Measurements from ENCODE around the gene ZNF354C. TPM values are rescaled to one million over a fixed set of nuclear protein-coding genes. Genes with fewer than 3 reads are reported as not detected.

The ZNF354C gene
- total and polyA plus RNA-seq, 2 of the 13 experiments (the other 11 are each of a cell fraction or from before 2014, with no cell fraction given) = 0.02 TPM; not detected in 1

- FAIRE-seq (no peak), ATAC-seq (no peak), DNase-seq (ENCODE audit: low spot score) (no peak)
- H3K4me1 ChIP-seq (ENCODE audit: insufficient read depth, low read length) = no peaks in the 10 kb centered on the region
- WGBS (ENCODE audit: low lambda C conversion rate) = 26% methylated on average over 3 of the region's 3 CpGs
- H3K27ac ChIP-seq (ENCODE audit: extremely low read length, insufficient read depth, low read length) = no peak overlapping the region
- TF ChIP-seq NCOA5 (CRISPR knock-in tag; IDR thresholded peaks at IDR 0.05) (no peak), NR2F1 (CRISPR knock-in tag; IDR thresholded peaks at IDR 0.05) (no peak), KAT7 (CRISPR knock-in tag; IDR thresholded peaks at IDR 0.05; ENCODE audit: borderline replicate concordance) (no peak), CC2D1A (CRISPR knock-in tag; IDR thresholded peaks at IDR 0.05) (no peak)
- peaks cover 52% of the 10 kb centered on the region for H3K9me3 ChIP-seq (ENCODE audit: low read length)
- intact Hi-C loops (cut with micrococcal nuclease; ENCODE audit: unreplicated experiment) (no loop called here), in situ Hi-C loops (cut with HindIII; ENCODE audit: extremely low pct_ligation_motif_present, low pct_unique_long_range_greater_than_20kb) (no loop called here)
- no TSS peak for BruUV-seq (replicated peaks)
- CTCF ChIA-PET (ENCODE audit: low intra/inter-chr PET ratio, low total read pairs) = no interaction called here
- H3K9ac ChIP-seq (ENCODE audit: insufficient read depth, low read depth, low read length) = no peak overlapping the region
- H3K79me2 ChIP-seq (ENCODE audit: insufficient read depth, low read length) = no peaks in the 10 kb centered on the region
- no peak overlapping the region for H3K4me2 ChIP-seq (ENCODE audit: low read depth, low read length)
- no peaks in the 10 kb centered on the region for H3K27me3 ChIP-seq (ENCODE audit: control insufficient read depth in 1 of 2, insufficient read depth in 2 of 2, low read length in 2 of 2)
- H2AFZ ChIP-seq (ENCODE audit: low read length) = no peak overlapping the region
- H3K4me3 ChIP-seq (replicated peaks in 1 of 3; ENCODE audit: insufficient read depth in 1 of 3, low read depth in 2 of 3, low read length in 3 of 3) = no peak overlapping the region
- no peaks in the 10 kb centered on the region for H3K36me3 ChIP-seq (replicated peaks in 1 of 2; ENCODE audit: control insufficient read depth in 1 of 2, insufficient read depth in 2 of 2, low read length in 2 of 2)
- no peaks in the 10 kb centered on the region for H4K20me1 ChIP-seq (ENCODE audit: insufficient read depth, low read length)
- POLR2A ChIA-PET = no interaction called here
These were observed 4.7 kb upstream of the ZNF354C start for GRCh38 chr5:179055436-179055835.

DNA sequence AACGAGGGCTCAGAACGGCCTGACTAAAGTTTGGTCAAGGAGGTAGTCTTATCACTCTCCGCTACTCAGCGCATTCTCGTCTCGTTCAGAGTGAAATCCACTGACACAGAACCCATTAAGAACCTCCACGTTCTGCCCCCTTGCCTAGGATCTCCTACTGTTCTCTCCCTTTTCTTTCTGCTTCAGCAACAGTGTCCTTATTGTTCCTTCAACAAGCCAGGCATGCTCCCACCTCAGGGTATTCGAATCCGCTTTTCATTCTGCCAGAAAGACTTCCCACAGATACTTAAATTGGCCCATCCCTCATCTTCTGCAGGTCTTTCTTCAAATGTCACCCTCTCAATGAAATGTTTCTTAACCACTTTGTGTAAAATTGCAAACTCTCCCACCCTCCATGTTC is 4.3 kb upstream of the ZNF354C start:
- Histone ChIP-seq H3K4me3 (replicated peaks in 1 of 3; ENCODE audit: insufficient read depth in 1 of 3, low read depth in 2 of 3, low read length in 3 of 3) (no peak overlapping the region), H3K27ac (ENCODE audit: extremely low read length, insufficient read depth, low read length) (no peak overlapping the region), H4K20me1 (ENCODE audit: insufficient read depth, low read length) (no peaks in the 10 kb centered on the region), H2AFZ (ENCODE audit: low read length) (no peak overlapping the region), H3K4me1 (ENCODE audit: insufficient read depth, low read length) (no peaks in the 10 kb centered on the region), H3K9ac (ENCODE audit: insufficient read depth, low read depth, low read length) (no peak overlapping the region), H3K9me3 (ENCODE audit: low read length) (peaks cover 52% of the 10 kb centered on the region), H3K4me2 (ENCODE audit: low read depth, low read length) (no peak overlapping the region), H3K36me3 (replicated peaks in 1 of 2; ENCODE audit: control insufficient read depth in 1 of 2, insufficient read depth in 2 of 2, low read length in 2 of 2) (no peaks in the 10 kb centered on the region), H3K27me3 (ENCODE audit: control insufficient read depth in 1 of 2, insufficient read depth in 2 of 2, low read length in 2 of 2) (no peaks in the 10 kb centered on the region), H3K79me2 (ENCODE audit: insufficient read depth, low read length) (no peaks in the 10 kb centered on the region)
- ATAC-seq (no peak), DNase-seq (ENCODE audit: low spot score) (no peak), FAIRE-seq (no peak)
- POLR2A ChIA-PET = no interaction called here
- 15% methylated on average over 9 of the region's 9 CpGs for WGBS (ENCODE audit: low lambda C conversion rate)
- no TSS peak for BruUV-seq (replicated peaks)
- TF ChIP-seq STAT6 (CRISPR knock-in tag; IDR thresholded peaks at IDR 0.05; ENCODE audit: borderline replicate concordance) (no peak), RARA (CRISPR knock-in tag; IDR thresholded peaks at IDR 0.05) (no peak), GFI1 (CRISPR knock-in tag; IDR thresholded peaks at IDR 0.05; ENCODE audit: borderline replicate concordance) (no peak), SIX4 (CRISPR knock-in tag; IDR thresholded peaks at IDR 0.05) (no peak), HNF4G (IDR thresholded peaks at IDR 0.05; ENCODE audit: borderline replicate concordance, low read depth, low read length) (no peak), HNF4G (CRISPR knock-in tag; IDR thresholded peaks at IDR 0.05; ENCODE audit: borderline replicate concordance, low read depth) (no peak), PCBP1 (IDR thresholded peaks at IDR 0.05; ENCODE audit: borderline replicate concordance, low read depth, low read length) (no peak)
- intact Hi-C loops (cut with micrococcal nuclease; ENCODE audit: unreplicated experiment) (no loop called here), in situ Hi-C loops (cut with HindIII; ENCODE audit: extremely low pct_ligation_motif_present, low pct_unique_long_range_greater_than_20kb) (no loop called here)
- CTCF ChIA-PET (ENCODE audit: low intra/inter-chr PET ratio, low total read pairs) = no interaction called here

Measured in HepG2 (cell line).